Esophagus (tissue), 2 donors: ENCODE results near the gene ACAA2. TPM values are rescaled to one million over a fixed set of nuclear protein-coding genes. Genes with fewer than 3 reads are reported as not detected.

Experiments used
- H3K27ac ChIP-seq, 2 donors: one replicate each; pipeline ENCODE4 v1.5.1; 2013; ENCODE audit warnings: low read depth in 2 of 2, mild to moderate bottlenecking in 2 of 2, inconsistent platforms in 1 of 2, low read length in 1 of 2, moderate library complexity in 1 of 2
- H3K27me3 ChIP-seq, 2 donors: one replicate each; pipeline ENCODE4 v1.6.1; 2013; ENCODE audit warnings: low read length in 2 of 2, control low read depth in 1 of 2, mild to moderate bottlenecking in 1 of 2; ENCODE audit not compliant: insufficient read depth in 2 of 2, control insufficient read depth in 1 of 2
- H3K36me3 ChIP-seq, 2 donors: one replicate each; pipeline ENCODE4 v1.6.1; 2013; ENCODE audit warnings: low read length in 1 of 2; ENCODE audit not compliant: control insufficient read depth in 2 of 2, insufficient read depth in 2 of 2
- H3K4me1 ChIP-seq, 2 donors: one replicate each; pipeline ENCODE4 v1.6.1; 2013; ENCODE audit warnings: low read length in 1 of 2; ENCODE audit not compliant: control insufficient read depth in 2 of 2, insufficient read depth in 2 of 2
- H3K4me3 ChIP-seq, 2 donors: one replicate each; pipeline ENCODE4 v1.5.1; 2013; ENCODE audit warnings: low read length in 2 of 2, mild to moderate bottlenecking in 2 of 2, low read depth in 1 of 2, moderate library complexity in 1 of 2
- H3K9me3 ChIP-seq, 2 donors: one replicate each; pipeline ENCODE4 v1.6.1; 2013; ENCODE audit warnings: mild to moderate bottlenecking in 2 of 2, low read depth in 1 of 2, low read length in 1 of 2, moderate library complexity in 1 of 2; ENCODE audit not compliant: control insufficient read depth in 2 of 2, insufficient read depth in 1 of 2
- WGBS, 2 donors: extraction: QIAGEN DNeasy Blood & Tissue Kit; methylation state at CpG; one replicate each; pipeline ENCODE4 v1.1.7; 2013; 5-methylcytosine and 5-hydroxymethylcytosine counted together
- polyA plus RNA-seq, 2 donors: library from polyadenylated mRNA; stranded (reverse); fragments of 200-250 nt; gene quantifications; one replicate each; pipeline ENCODE4 v1.2.3, GENCODE V29; 2013
- donor health status: healthy with polysubstance abuse.
- donor health status: Bipolar disorder and iron deficiency.

Gene ACAA2
- polyA plus RNA-seq, 2 donors, result 13.0 to 19.0 TPM

- Histone ChIP-seq H3K36me3 (peaks cover 0 to 13% of the 10 kb centered on the region in 2 donors), H3K4me1 (peaks cover 0 to 9% of the 10 kb centered on the region in 2 donors), H3K4me3 (no peak overlapping the region), H3K27ac (no peak overlapping the region), H3K27me3 (no peaks in the 10 kb centered on the region), H3K9me3 (peaks cover 0 to 2% of the 10 kb centered on the region in 2 donors)
- WGBS, 2 donors, result 56 to 68% methylated on average over 5 of the region's 5 CpGs
Measured at GRCh38 chr18:49846361-49846662, 33.0 kb upstream of the ACAA2 start.

- peaks cover 0 to 13% of the 10 kb centered on the region in 2 donors for H3K36me3 ChIP-seq
- peaks cover 0 to 9% of the 10 kb centered on the region in 2 donors for H3K4me1 ChIP-seq
- no peak overlapping the region for H3K4me3 ChIP-seq
- peaks cover 0 to 2% of the 10 kb centered on the region in 2 donors for H3K9me3 ChIP-seq
- no peaks in the 10 kb centered on the region for H3K27me3 ChIP-seq
- 74 to 87% methylated on average over 6 of the region's 6 CpGs for WGBS, 2 donors
- no peak overlapping the region for H3K27ac ChIP-seq
Measured at GRCh38 chr18:49845629-49846360, 32.5 kb upstream of the ACAA2 start.

GRCh38 chr18:49844903-49845302, 31.6 kb upstream of the ACAA2 start:
- H3K9me3 ChIP-seq, result peaks cover 0 to 2% of the 10 kb centered on the region in 2 donors

GRCh38 chr18:49843778-49844625, 30.7 kb upstream of the ACAA2 start:
- no peaks in the 10 kb centered on the region for H3K9me3 ChIP-seq
- peaks cover 0 to 13% of the 10 kb centered on the region in 2 donors for H3K36me3 ChIP-seq
- WGBS, 2 donors, result 80 to 81% methylated on average over 6 of the region's 6 CpGs

More at GRCh38 chr18:49844903-49845302, 31.6 kb upstream of the ACAA2 start:
- H3K36me3 ChIP-seq, result peaks cover 0 to 13% of the 10 kb centered on the region in 2 donors
- no peaks in the 10 kb centered on the region for H3K27me3 ChIP-seq
- H3K4me1 ChIP-seq, result peaks cover 0 to 6% of the 10 kb centered on the region in 2 donors
- H3K27ac ChIP-seq, result no peak overlapping the region
- no peak overlapping the region for H3K4me3 ChIP-seq
- WGBS, 2 donors, result 86 to 95% methylated on average over 1 of the region's 1 CpG

GRCh38 chr18:49843131-49843530, 29.8 kb upstream of the ACAA2 start:
- WGBS, 2 donors, result 84 to 92% methylated on average over 10 of the region's 10 CpGs
- no peaks in the 10 kb centered on the region for H3K9me3 ChIP-seq
- H3K4me3 ChIP-seq, result no peak overlapping the region
- peaks cover 0 to 12% of the 10 kb centered on the region in 2 donors for H3K36me3 ChIP-seq
- H3K4me1 ChIP-seq, result no peaks in the 10 kb centered on the region
- no peaks in the 10 kb centered on the region for H3K27me3 ChIP-seq
- H3K27ac ChIP-seq, result no peak overlapping the region

More at GRCh38 chr18:49843778-49844625, 30.7 kb upstream of the ACAA2 start:
- Histone ChIP-seq H3K4me3 (no peak overlapping the region), H3K4me1 (peaks cover 0 to 2% of the 10 kb centered on the region in 2 donors), H3K27me3 (no peaks in the 10 kb centered on the region), H3K27ac (no peak overlapping the region)

GRCh38 chr18:49842656-49843055, 29.3 kb upstream of the ACAA2 start:
- Histone ChIP-seq H3K4me1 (no peaks in the 10 kb centered on the region), H3K36me3 (peaks cover 0 to 10% of the 10 kb centered on the region in 2 donors), H3K9me3 (no peaks in the 10 kb centered on the region), H3K27me3 (no peaks in the 10 kb centered on the region), H3K27ac (no peak overlapping the region), H3K4me3 (no peak overlapping the region)
- 83 to 94% methylated on average over 4 of the region's 4 CpGs for WGBS, 2 donors

GRCh38 chr18:49841236-49842217, 28.2 kb upstream of the ACAA2 start:
- WGBS, 2 donors, result 86 to 88% methylated on average over 12 of the region's 12 CpGs
- H3K27me3 ChIP-seq, result no peaks in the 10 kb centered on the region

GRCh38 chr18:49839012-49839411, 25.7 kb upstream of the ACAA2 start:
- 92 to 95% methylated on average over 8 of the region's 8 CpGs for whole genome bisulfite sequencing, 2 donors

More at GRCh38 chr18:49841236-49842217, 28.2 kb upstream of the ACAA2 start:
- Histone ChIP-seq H3K36me3 (peaks cover 0 to 13% of the 10 kb centered on the region in 2 donors), H3K27ac (no peak overlapping the region), H3K9me3 (no peaks in the 10 kb centered on the region), H3K4me3 (no peak overlapping the region), H3K4me1 (no peaks in the 10 kb centered on the region)

GRCh38 chr18:49838381-49838780, 25.0 kb upstream of the ACAA2 start:
- Histone ChIP-seq H3K27me3 (no peaks in the 10 kb centered on the region), H3K4me1 (no peaks in the 10 kb centered on the region), H3K4me3 (no peak overlapping the region), H3K27ac (no peak overlapping the region), H3K9me3 (no peaks in the 10 kb centered on the region), H3K36me3 (peaks cover 0 to 11% of the 10 kb centered on the region in 2 donors)
- 95 to 96% methylated on average over 4 of the region's 4 CpGs for WGBS, 2 donors

More at GRCh38 chr18:49839012-49839411, 25.7 kb upstream of the ACAA2 start:
- H3K9me3 ChIP-seq, result no peaks in the 10 kb centered on the region
- no peaks in the 10 kb centered on the region for H3K27me3 ChIP-seq
- H3K4me3 ChIP-seq, result no peak overlapping the region
- no peaks in the 10 kb centered on the region for H3K4me1 ChIP-seq
- no peak overlapping the region for H3K27ac ChIP-seq
- H3K36me3 ChIP-seq, result peaks cover 0 to 11% of the 10 kb centered on the region in 2 donors
